GM10266 (cell line): ENCODE results near the gene MAGI2.

ENCODE experiments used
- DNase-seq: peaks from one replicate; pipeline ENCODE4 v3.0.0; 2012; ENCODE audit errors: extremely low spot score
- TF ChIP-seq, protein P1 (sequence below): IDR thresholded peaks from 2 replicates; pipeline ENCODE4 v1.5.1; 2012; ENCODE audit warnings: mild to moderate bottlenecking, low read depth; ENCODE audit not compliant: control insufficient read depth, insufficient read depth; ENCODE audit errors: missing control alignments

Gene MAGI2

GRCh38 chr7:79272938-79273337, 180.5 kb downstream of the MAGI2 start:
- DNase-seq: no peak
- TF ChIP-seq, protein P1, sequence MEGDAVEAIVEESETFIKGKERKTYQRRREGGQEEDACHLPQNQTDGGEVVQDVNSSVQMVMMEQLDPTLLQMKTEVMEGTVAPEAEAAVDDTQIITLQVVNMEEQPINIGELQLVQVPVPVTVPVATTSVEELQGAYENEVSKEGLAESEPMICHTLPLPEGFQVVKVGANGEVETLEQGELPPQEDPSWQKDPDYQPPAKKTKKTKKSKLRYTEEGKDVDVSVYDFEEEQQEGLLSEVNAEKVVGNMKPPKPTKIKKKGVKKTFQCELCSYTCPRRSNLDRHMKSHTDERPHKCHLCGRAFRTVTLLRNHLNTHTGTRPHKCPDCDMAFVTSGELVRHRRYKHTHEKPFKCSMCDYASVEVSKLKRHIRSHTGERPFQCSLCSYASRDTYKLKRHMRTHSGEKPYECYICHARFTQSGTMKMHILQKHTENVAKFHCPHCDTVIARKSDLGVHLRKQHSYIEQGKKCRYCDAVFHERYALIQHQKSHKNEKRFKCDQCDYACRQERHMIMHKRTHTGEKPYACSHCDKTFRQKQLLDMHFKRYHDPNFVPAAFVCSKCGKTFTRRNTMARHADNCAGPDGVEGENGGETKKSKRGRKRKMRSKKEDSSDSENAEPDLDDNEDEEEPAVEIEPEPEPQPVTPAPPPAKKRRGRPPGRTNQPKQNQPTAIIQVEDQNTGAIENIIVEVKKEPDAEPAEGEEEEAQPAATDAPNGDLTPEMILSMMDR: no peak

GRCh38 chr7:79272066-79272669, 181.3 kb downstream of the MAGI2 start:
- peak; percentile 7 for DNase-seq

GRCh38 chr7:79268730-79269129, 184.7 kb downstream of the MAGI2 start:
- TF ChIP-seq, protein P1: no peak
- DNase-seq: no peak

More at GRCh38 chr7:79272066-79272669, 181.3 kb downstream of the MAGI2 start:
- TF ChIP-seq, protein P1: peak; percentile 57

DNA sequence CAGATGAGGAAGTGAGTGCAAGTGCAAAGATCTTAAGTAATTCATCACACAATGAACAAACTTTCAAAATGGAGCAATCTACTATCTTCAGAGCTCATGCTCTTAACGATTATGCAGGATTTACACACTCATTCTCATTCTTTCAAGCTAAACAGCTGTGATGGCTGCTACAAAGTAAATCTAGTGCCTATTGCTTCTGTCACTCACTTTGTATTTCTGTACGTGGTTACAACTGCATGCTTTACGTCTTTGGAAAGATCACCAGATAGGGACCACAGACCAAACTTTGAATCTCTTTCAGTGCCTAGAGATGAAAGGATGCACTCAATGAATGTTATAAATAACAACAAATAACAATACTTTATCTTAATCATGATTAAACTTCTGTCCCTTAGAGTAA, 194.6 kb downstream of the MAGI2 start:
- TF ChIP-seq, protein P1: no peak
- DNase-seq: no peak

DNA sequence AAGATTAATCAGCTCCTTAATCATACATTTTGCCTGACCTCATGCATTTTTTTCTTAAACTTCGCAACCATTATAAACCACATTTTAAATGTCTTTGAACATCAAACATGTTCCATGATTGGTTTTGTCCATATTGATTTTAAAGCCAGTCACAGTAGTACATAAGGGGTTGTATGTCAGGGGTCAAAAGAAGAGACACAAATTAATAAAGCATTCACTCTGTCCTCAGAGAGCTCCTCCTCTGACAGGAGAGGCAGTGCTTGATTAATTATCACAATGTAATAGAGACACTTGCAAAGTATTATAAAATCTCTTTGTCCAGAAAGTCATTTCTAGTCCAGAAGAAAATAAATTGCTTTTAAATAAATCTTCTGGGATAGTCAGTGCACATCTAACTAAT, 195.5 kb downstream of the MAGI2 start:
- DNase-seq: no peak
- TF ChIP-seq, protein P1: no peak

DNA sequence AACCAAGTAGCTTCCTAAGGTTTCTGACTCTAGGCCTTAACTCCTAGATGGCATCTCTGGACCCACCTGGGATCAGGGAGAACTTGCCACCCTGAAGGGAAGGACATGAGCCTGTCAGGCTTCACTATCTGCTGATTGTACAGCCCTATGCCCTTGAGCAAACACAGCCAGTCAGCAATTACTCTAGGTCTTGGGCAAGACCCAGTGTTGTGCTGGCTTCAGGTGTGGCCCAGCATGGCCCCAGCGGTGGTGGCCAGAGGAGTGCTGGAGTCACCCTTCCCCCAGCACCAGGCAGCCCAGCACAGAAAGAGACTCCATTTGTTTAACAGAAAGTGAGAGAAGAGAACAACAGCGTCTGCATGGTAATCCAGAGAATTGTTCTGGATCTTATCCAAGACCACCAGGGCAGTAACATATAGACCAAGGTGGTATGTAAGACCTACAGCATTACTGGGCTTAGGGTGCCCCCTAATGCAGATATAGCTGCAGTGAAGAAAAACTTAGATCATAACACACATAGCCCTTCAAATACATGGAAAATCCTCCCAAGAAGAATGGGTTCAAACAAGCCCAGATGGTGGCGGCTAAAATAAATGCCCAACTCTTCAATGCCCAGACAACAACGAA, 207.7 kb downstream of the MAGI2 start:
- DNase-seq: no peak
- TF ChIP-seq, protein P1: no peak

GRCh38 chr7:79244482-79244881, 209.0 kb downstream of the MAGI2 start:
- DNase-seq: no peak
- TF ChIP-seq, protein P1: no peak
